Left renal pelvis (tissue), 4 donors: ENCODE measurements around the gene RNU11. TPM values are rescaled to one million over a fixed set of nuclear protein-coding genes. Genes with fewer than 3 reads are reported as not detected.
"Not testable (repeated sequence)": the region's sequence is repeated elsewhere in the genome, so short reads cannot be mapped to it uniquely, and the experiment has no call there.

ENCODE experiments used
- DNase-seq, 4 donors: peaks; one replicate each; pipeline ENCODE4 v3.0.0-alpha.2; 2013; ENCODE audit warnings: low read depth in 4 of 4, low spot score in 3 of 4
- polyA plus RNA-seq, 4 donors: library from polyadenylated mRNA; unstranded; fragments of 120-200 nt; gene quantifications; one replicate each; pipeline ENCODE4 v1.2.1, GENCODE V29; 2013; ENCODE audit not compliant: insufficient read length in 4 of 4

The RNU11 gene
- not detected for polyA plus RNA-seq

- peak; percentile 91 to 93 (median 92) for DNase-seq
Measured at GRCh38 chr1:28648474-28649198, at the start of gene RNU11. RNU11 (plus strand) TSS chr1:28648600.

DNA sequence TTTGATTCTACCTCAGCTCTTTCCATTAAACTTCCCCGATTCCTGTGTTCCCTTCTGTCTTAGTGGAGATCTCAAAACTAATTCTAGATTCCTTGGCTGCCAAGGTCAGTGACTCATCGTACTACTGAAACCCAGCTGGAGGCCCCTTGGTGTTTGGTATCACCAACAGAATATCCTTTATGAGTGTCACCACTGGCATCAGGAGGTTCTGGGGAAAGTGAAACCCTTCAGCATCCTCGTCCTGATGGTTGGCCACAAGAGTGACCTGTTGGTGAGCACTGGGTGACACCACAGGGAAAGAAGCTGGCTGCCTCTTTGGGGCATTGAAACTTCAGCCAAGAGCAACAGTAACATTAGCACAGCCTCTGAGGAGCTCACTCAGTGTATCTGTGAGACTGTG is 46.7 kb upstream of the RNU11 start:
- no peak for DNase-seq

DNA sequence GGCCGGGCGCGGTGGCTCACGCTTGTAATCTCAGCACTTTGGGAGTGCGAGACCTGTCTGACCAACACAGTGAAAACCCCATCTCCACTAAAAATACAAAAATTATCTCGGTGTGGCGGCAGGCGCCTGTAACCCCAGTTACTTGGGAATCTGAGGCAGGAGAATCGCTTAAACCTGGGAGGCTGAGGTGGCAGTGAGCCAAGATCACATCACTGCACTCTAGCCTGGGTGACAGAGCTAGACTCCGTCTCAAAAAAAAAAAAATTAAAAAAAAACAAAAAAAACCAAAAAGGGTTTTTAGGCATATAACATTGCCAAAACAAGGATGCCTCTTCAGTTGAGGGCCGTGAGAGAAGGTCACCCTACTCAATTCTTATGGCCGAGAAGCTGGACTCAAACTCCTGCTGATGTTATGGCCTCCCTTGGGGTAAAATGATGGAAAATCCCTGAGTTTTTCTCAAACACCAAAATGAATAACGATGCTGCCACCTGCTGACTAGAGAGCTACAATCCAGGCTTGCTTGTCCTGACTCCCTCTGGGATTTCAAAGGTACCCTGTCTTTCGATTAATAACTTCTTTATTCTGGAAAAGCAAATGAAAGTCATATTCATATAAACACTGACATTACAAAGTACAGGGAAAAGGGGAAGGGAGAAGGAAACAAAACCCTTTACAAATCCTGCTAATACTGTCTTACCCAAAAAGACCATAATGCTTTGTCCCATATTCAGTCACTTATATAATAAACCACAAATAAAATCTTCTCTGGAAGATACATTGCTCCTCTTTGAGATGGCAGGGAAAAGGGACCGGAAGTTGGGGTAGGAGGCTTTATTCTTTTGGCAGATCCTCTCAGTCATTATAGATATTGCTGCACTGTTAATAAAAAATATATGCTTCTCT is 45.6 kb upstream of the RNU11 start:
- peak in 2 of 4 donors; percentile 38 to 73 for DNase-seq

DNA sequence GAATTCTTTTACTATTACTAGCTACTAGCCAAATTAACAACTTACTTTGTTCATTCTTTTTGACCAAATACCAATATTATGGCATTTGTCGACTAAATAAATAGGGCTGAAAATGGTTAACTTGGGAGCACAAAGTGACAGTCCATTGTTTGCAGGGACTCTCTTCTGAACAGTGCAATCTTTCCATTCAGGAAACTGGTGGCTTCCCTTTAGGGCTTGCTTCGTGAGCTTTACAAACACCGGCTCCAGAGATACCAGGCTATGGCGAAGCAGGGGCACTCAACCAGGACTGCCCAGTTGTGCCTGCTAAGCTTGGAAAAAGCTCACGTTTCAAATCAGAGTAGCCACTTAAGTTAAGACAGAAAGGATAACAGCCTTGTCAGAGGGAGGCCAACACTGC is 44.0 kb upstream of the RNU11 start:
- no peak for DNase-seq

GRCh38 chr1:28604962-28605361 is 43.4 kb upstream of the RNU11 start:
- no peak for DNase-seq

- DNase-seq = no peak
Measured at GRCh38 chr1:28606771-28607170, 41.6 kb upstream of the RNU11 start.

DNA sequence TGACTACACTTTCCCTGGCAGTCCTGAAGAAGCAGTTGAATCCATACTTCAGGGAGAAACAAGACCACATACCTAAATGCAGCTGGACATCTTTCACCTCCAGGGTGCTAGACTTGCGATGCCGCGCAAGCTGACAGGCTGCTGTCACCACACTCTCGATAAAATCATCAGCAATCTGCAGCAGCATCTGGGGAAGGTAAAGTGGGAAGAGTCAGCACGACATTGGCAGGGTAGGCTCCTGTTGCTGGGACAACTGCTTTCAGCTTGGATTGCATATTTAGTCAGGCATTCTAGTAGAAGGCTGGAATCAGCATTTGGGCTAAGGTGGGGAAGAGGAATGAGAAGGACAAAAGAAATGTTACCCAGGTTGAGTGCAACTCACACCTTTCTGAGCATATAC is 35.2 kb upstream of the RNU11 start:
- no peak for DNase-seq

DNA sequence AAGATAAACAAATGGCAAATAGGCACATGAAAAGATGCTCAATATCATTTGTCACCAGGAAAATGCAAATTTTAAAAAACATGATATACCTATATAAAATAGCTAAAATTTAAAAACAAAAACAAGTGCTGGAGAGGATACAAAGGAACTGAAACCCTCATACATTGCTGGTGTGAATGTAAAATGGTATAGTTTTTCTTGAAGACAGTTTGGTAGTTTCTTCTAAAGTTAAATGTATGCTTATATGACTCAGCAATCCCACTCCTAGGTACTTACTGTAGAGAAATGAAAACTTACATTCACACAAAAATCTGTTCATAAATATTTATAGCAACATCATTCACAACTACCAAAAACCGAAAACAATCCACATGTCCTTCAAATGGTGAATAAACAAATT is 16.7 kb upstream of the RNU11 start:
- DNase-seq = no peak

GRCh38 chr1:28632560-28632959 is 15.8 kb upstream of the RNU11 start:
- no peak for DNase-seq

- DNase-seq = no peak
Measured at GRCh38 chr1:28640766-28641165, 7.6 kb upstream of the RNU11 start.

DNA sequence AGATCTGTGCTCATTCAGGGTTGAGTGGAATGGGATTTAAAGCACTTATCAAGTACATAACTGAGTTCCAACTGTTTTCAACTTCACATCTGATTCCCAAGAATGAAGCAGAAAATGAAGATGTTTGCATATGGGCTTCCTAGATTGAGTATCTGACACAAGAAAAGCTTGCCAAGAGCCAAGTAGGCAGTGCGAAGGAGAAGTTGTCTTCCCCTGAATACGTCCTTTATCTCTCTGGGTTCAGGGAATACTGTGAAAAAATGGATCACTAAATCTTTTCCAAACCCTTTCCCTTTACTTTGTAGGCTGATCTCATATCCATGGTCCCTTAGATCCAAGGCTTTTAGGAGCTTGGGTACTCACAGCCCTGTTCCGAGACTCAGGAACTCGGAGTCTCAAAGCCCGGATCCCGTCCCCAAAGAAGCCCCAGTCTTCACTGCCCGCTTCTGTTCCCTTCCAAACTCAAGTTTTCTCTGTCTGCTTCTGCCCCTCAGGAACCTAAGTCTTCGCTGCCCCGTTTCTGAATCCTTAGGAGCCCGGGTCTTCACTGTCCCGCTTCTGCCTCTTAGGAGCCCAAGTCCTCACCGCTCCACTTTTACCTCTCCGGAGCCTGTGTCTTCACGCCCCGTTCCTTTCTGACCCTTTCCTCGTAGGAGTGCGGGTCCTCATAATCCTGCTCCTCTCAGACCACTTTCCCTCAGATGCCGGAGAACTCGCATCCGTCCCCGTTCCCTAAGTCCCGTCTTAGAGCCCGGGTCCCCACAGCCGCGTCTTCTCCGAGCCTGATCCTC is 6.1 kb upstream of the RNU11 start:
- DNase-seq = no peak

GRCh38 chr1:28642847-28643635 is 5.4 kb upstream of the RNU11 start, which contains the start of gene TAF12:
TAF12 (minus strand) TSS chr1:28643067; CDS start chr1:28622081, 20,986 bp downstream.
- peak; percentile 91 to 94 (median 91) for DNase-seq

DNA sequence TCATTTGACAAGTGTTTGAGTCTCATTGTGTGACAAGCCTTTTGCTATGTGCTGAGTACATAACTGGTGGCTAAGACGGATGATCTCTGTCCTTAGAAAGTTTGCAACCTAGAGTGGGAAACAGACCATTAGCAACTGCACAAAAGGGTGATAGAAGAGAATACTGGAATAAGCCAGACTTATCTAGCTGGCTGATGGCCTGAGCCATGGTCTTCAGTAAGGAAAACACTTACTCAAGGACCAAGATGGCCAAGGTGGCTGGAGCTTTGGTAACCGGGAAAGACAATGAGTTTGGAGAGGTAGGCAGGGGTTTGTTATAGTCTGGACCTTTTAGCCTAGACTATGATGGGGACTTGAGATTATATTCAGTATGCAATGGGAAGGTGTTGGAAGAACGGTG is 3.9 kb upstream of the RNU11 start:
- DNase-seq = no peak

DNA sequence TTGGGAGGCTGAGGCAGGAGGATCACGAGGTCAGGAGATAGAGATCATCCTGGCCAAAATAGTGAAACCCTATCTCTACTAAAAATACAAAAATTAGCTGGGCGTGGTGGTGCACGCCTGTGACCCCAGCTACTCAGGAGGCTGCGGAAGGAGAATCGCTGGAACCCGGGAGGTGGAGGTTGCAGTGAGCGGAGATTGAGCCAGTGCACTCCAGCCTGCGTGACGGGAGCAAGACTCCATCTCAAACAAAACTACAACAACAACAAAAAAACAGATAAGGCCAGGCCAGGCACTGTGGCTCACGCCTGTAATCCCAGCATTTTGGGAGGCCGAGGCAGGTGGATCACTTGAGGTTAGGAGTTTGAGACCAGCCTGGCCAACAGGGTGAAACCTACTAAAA is 3.0 kb upstream of the RNU11 start:
- DNase-seq = not testable (repeated sequence)

DNA sequence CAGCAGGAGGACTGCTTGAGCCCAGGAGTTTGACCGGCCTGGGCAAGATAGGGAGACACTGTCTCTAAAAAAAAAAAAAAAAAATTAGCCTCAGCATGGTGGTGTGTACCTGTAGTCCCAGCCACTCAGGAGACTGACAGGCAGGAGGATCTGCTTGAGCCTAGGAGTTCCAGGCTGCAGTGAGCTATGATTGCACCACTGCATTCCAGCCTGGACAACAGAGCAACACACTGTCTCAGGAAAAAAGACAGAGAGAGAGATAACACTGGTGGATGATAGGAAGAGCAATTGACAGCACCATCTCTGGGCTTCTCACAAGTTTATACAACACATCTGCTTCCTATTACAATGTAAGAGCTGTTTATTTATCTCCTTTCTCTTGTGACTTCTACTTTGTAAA is 2.4 kb upstream of the RNU11 start:
- no peak for DNase-seq

DNA sequence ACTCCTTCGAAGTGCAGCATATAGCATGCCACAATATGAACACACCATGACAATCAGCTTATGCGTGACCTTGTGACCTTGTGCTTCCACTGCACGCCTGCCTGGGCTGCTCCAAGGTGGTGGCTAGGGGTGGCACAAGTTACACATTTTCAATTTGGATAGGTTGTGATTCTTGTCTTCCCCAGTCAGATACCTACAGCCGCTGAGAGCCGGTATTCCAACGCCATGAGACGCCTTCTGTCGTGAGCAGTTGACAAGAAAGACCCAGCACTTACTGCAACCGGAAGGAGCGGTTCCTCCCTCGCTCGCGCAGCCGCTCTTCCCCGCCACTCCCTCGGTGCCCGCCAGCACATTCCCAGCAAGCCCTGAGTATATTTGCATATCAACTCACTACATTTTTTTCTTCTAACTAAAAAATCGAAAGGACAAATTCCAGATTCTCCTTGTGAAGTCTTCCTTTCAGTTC is 359 bp upstream of the RNU11 start:
- DNase-seq = peak; percentile 87 to 93 (median 90)

- not testable (repeated sequence) for DNase-seq
Measured at GRCh38 chr1:28653063-28653462, 4.7 kb downstream of the RNU11 start.

GRCh38 chr1:28653870-28654269 is 5.5 kb downstream of the RNU11 start:
- DNase-seq = not testable (repeated sequence)

DNA sequence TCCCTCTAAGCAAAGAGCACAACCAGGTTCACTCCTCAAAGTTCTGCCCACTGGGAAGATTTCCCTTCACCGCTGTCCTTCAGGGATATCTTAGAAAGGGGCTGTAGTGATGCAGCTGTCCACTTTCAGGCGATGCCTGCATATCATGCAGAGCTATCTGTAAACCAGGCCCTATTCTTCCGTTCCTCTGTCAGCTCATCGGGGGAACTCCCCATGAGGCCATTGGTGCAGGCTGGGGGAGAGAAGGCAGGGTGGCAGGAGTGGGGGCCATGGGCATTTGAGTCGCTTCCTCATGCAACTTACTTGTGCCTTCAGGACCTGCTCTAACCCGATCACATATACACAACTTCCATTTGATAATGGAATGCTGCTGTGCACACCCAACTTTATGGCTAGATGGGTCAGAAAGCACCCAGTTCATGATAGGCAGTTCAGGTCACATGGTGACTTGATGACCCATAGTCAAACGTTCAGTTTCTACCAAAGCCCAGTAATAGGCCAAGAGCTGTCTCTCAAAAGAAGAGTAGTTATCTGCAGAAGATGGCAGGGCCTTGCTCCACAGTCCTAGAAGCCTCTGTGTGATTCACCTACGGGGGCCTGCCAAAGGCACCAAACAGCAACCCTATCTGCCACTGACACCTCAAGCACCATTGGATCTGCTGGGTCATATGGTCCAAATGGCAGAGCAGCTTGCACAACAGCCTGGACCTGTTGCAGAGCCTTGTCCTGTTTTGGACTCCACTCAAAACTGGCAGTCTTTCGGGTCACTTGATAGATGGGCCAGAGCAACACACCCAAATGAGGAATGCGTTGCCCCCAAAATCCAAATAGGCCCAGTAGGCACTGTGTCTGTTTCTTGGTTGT is 7.3 kb downstream of the RNU11 start:
- not testable (repeated sequence) for DNase-seq
